ENCODE data around the gene MMP28.

The MMP28 gene

DNA sequence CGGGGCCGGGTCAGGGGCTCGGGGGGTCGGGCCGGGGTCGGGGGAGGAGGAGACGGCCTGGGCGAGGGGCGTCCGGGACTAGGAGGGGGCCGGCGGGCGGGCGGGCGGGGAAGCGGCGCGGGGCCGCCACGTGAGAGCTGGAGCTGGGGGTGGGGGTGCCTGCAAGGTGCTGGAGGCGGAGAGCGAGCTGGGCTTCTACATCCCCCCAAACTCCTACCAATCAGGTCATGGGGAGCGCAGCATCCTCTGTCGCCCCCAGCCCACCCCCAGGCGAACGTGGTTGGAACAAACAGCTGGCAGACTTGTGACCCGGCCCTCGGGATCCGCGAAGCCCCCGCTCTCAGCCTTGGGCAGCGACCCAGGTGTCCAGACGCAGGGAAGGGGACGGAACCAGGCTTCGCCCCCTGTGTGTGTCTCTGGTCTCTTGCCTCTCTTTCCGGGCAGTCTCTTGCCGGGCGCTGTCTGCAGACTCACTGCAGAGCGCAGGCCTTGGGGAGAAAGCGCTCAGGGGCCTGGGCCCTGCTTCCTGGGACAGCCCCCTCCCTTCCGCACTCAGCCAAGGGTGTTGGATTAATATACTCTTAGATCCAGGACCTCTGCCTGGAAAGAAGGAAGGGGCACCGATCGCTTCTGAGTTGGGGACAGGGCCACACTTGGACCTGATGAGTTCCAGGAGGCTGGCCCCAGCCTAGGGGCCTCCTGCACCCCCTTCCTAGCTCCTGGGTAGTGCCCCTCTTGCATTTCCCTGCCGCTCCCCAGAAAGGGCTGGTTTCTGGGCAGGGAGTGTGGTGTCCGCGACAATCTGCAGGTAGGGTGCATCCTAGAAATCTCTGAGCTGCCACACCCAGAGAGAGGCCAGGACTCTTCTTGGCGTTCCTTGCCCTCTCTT lies 63.3 kb downstream of the MMP28 start:
- no peak for TF ChIP-seq JUND (IDR thresholded peaks at IDR 0.05; ENCODE audit: low read depth)
- in situ Hi-C loops (cut with HindIII; ENCODE audit: low pct_unique_long_range_greater_than_20kb, low sequenced_read_pairs), result loop anchor here (25.0 kb wide), 1 partner anchor 120 kb away; no protein-coding TSS in a partner anchor
- no peak for DNase-seq (ENCODE audit: low read depth in 1 of 2, low spot score in 1 of 2)

- DNase-seq (ENCODE audit: low read depth in 1 of 2, low spot score in 1 of 2), result peak; percentile 72 to 91
- in situ Hi-C loops (cut with HindIII; ENCODE audit: low pct_unique_long_range_greater_than_20kb, low sequenced_read_pairs), result loop anchor here (25.0 kb wide), 1 partner anchor 119 kb away; no protein-coding TSS in a partner anchor
- no peak for TF ChIP-seq JUND (IDR thresholded peaks at IDR 0.05; ENCODE audit: low read depth)
Measured at GRCh38 chr17:35731239-35731916, 64.1 kb downstream of the MMP28 start, which contains the start of gene RASL10B. RASL10B (plus strand) TSS chr17:35731639; CDS start chr17:35735185, 3,546 bp downstream.

- TF ChIP-seq JUND (IDR thresholded peaks at IDR 0.05; ENCODE audit: low read depth), result no peak
- DNase-seq (ENCODE audit: low read depth in 1 of 2, low spot score in 1 of 2), result no peak
- in situ Hi-C loops (cut with HindIII; ENCODE audit: low pct_unique_long_range_greater_than_20kb, low sequenced_read_pairs), result loop anchor here (25.0 kb wide), 1 partner anchor 118 kb away; no protein-coding TSS in a partner anchor
Measured at GRCh38 chr17:35730400-35731005, 64.9 kb downstream of the MMP28 start.

- in situ Hi-C loops (cut with HindIII; ENCODE audit: low pct_unique_long_range_greater_than_20kb, low sequenced_read_pairs), result loop anchor here (25.0 kb wide), 1 partner anchor 117 kb away; no protein-coding TSS in a partner anchor
- no peak for DNase-seq (ENCODE audit: low read depth in 1 of 2, low spot score in 1 of 2)
- no peak for TF ChIP-seq JUND (IDR thresholded peaks at IDR 0.05; ENCODE audit: low read depth)
Measured at GRCh38 chr17:35729405-35729833, 66.0 kb downstream of the MMP28 start.

GRCh38 chr17:35728551-35728950 lies 66.9 kb downstream of the MMP28 start:
- no peak for DNase-seq (ENCODE audit: low read depth in 1 of 2, low spot score in 1 of 2)
- no peak for TF ChIP-seq JUND (IDR thresholded peaks at IDR 0.05; ENCODE audit: low read depth)
- in situ Hi-C loops (cut with HindIII; ENCODE audit: low pct_unique_long_range_greater_than_20kb, low sequenced_read_pairs), result loop anchor here (25.0 kb wide), 1 partner anchor 116 kb away; no protein-coding TSS in a partner anchor

DNA sequence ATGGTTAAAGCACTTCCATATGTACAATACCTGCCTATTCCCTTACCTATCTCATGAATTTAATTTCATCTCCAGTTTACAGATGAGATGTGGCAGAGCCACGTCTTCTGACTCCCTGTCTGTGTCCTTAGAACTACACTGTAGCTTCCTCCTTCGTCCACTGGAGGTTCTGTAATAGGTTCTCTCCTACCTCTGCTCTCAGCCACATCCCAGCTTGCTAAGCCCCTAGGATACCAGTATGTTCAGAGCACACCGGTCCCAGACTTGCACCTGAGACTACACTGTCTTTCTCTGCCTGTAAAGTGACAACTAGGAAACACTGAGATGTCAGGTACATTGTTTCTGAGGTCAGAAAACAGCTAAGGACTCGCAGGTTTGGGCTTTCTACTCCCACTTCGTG lies 67.8 kb downstream of the MMP28 start:
- no peak for DNase-seq (ENCODE audit: low read depth in 1 of 2, low spot score in 1 of 2)
- no peak for TF ChIP-seq JUND (IDR thresholded peaks at IDR 0.05; ENCODE audit: low read depth)
- in situ Hi-C loops (cut with HindIII; ENCODE audit: low pct_unique_long_range_greater_than_20kb, low sequenced_read_pairs), result loop anchor here (25.0 kb wide), 1 partner anchor 115 kb away; no protein-coding TSS in a partner anchor

DNA sequence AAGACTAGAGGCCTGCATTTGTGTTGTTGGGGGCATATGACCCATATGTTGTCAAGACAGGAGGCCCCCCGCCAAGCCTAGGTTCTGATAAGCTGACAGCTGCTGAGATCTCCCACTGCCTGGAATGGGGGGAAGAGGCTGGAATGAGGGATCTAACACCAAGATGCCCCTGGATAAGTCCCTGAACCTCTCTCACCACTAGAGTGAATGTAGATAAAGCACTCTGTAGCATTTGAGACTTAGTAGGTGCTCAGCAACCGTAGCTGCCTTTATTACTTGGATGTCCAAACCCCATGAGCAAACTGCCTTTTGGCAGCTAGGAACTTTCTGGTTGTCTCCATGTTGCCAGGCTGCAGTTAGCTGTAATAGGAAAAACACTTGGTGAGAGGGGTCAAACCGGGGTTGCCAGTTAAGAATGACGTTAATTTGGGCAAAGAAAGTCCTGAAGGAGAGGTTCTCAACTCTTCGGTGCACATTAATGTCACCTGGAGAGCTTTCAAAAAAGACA lies 68.4 kb downstream of the MMP28 start:
- no peak for DNase-seq (ENCODE audit: low read depth in 1 of 2, low spot score in 1 of 2)
- in situ Hi-C loops (cut with HindIII; ENCODE audit: low pct_unique_long_range_greater_than_20kb, low sequenced_read_pairs), result loop anchor here (25.0 kb wide), 1 partner anchor 115 kb away; no protein-coding TSS in a partner anchor
- TF ChIP-seq JUND (IDR thresholded peaks at IDR 0.05; ENCODE audit: low read depth), result no peak

- DNase-seq (ENCODE audit: low read depth in 1 of 2, low spot score in 1 of 2), result peak in 1 of 2 experiments; percentile 77
- TF ChIP-seq JUND (IDR thresholded peaks at IDR 0.05; ENCODE audit: low read depth), result no peak
- in situ Hi-C loops (cut with HindIII; ENCODE audit: low pct_unique_long_range_greater_than_20kb, low sequenced_read_pairs), result loop anchor here (25.0 kb wide), 1 partner anchor 114 kb away; no protein-coding TSS in a partner anchor
Measured at GRCh38 chr17:35726127-35726952, 69.1 kb downstream of the MMP28 start.

DNA sequence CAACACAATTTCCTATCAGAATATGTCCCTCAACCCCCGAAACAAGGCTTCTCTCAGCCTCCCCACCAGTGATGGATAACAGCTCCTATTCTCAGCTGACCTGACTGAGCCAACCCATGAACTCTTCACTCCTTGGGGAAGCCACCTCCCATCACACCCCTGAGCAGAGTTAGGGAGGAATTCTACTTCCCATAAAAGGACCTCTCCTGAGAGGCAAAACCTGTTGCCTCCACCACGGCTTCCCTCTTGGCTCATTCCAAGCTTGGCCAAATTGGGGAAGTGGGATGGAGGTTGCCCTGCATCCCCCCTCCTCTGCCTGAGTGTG lies 69.7 kb downstream of the MMP28 start:
- no peak for TF ChIP-seq JUND (IDR thresholded peaks at IDR 0.05; ENCODE audit: low read depth)
- no peak for DNase-seq (ENCODE audit: low read depth in 1 of 2, low spot score in 1 of 2)
- in situ Hi-C loops (cut with HindIII; ENCODE audit: low pct_unique_long_range_greater_than_20kb, low sequenced_read_pairs), result loop anchor here (25.0 kb wide), 1 partner anchor 113 kb away; no protein-coding TSS in a partner anchor

GRCh38 chr17:35725058-35725457 lies 70.4 kb downstream of the MMP28 start:
- DNase-seq (ENCODE audit: low read depth in 1 of 2, low spot score in 1 of 2), result no peak
- no peak for TF ChIP-seq JUND (IDR thresholded peaks at IDR 0.05; ENCODE audit: low read depth)
- in situ Hi-C loops (cut with HindIII; ENCODE audit: low pct_unique_long_range_greater_than_20kb, low sequenced_read_pairs), result loop anchor here (25.0 kb wide), 1 partner anchor 113 kb away; no protein-coding TSS in a partner anchor

- no peak for DNase-seq (ENCODE audit: low read depth in 1 of 2, low spot score in 1 of 2)
- TF ChIP-seq JUND (IDR thresholded peaks at IDR 0.05; ENCODE audit: low read depth), result no peak
- in situ Hi-C loops (cut with HindIII; ENCODE audit: low pct_unique_long_range_greater_than_20kb, low sequenced_read_pairs), result no loop called here
Measured at GRCh38 chr17:35723735-35724134, 71.7 kb downstream of the MMP28 start.

Measured in T47D (cell line).